Keratinocyte (primary cell): Measurements from ENCODE around the gene ANAPC2. TPM values are rescaled to one million over a fixed set of nuclear protein-coding genes. Genes with fewer than 3 reads are reported as not detected.

ENCODE experiments used
- DNase-seq: peaks from one replicate; pipeline ENCODE4 v3.0.0-alpha.2; 2011; ENCODE audit warnings: low read depth, missing footprints, low spot score
- FAIRE-seq: peaks from 2 replicates; lab custom pipeline; 2011; peaks lifted over from hg19 to GRCh38; lab: Jason Lieb, UNC
- H2AFZ ChIP-seq: 2 replicates; pipeline ENCODE4 v1.6.0; 2012; ENCODE audit warnings: low read length, control low read depth, inconsistent platforms; ENCODE audit not compliant: control insufficient read depth
- H3K27ac ChIP-seq: 2 replicates; pipeline ENCODE4 v1.5.1; 2011; ENCODE audit warnings: low read length; ENCODE audit not compliant: control insufficient read depth, insufficient read depth
- H3K27me3 ChIP-seq: 3 replicates; pipeline ENCODE4 v1.6.0; 2011; ENCODE audit warnings: low read length; ENCODE audit not compliant: control insufficient read depth, insufficient read depth; ENCODE audit errors: extremely low read depth
- H3K36me3 ChIP-seq, 2 experiments: 2 replicates in 1 of 2; 3 replicates in 1 of 2; pipeline ENCODE4 v1.5.1; 2011; ENCODE audit warnings: low read length in 2 of 2, mild to moderate bottlenecking in 1 of 2; ENCODE audit not compliant: control insufficient read depth in 2 of 2, insufficient read depth in 2 of 2; ENCODE audit errors: extremely low read depth in 1 of 2
- H3K4me1 ChIP-seq: 3 replicates; pipeline ENCODE4 v1.5.1; 2011; ENCODE audit warnings: low read length; ENCODE audit not compliant: control insufficient read depth, insufficient read depth; ENCODE audit errors: extremely low read depth
- H3K4me2 ChIP-seq: 3 replicates; pipeline ENCODE4 v1.6.0; 2011; ENCODE audit warnings: low read depth, low read length; ENCODE audit not compliant: control insufficient read depth, insufficient read depth; ENCODE audit errors: extremely low read depth
- H3K4me3 ChIP-seq, 3 experiments: fragments of 200-600 bp in 1 of 3; sonication (generic) in 1 of 3; 2 replicates in 2 of 3; 3 replicates in 1 of 3; pipeline ENCODE4 v1.5.1; 2011 to 2016; ENCODE audit warnings: low read length in 3 of 3, mild to moderate bottlenecking in 3 of 3, control low read depth in 2 of 3, inconsistent platforms in 1 of 3, low read depth in 1 of 3, mixed read lengths in 1 of 3, mixed run types in 1 of 3, moderate library complexity in 1 of 3; ENCODE audit not compliant: control insufficient read depth in 2 of 3, insufficient read depth in 2 of 3; ENCODE audit errors: extremely low read depth in 1 of 3
- H3K79me2 ChIP-seq: 2 replicates; pipeline ENCODE4 v1.6.0; 2012; ENCODE audit warnings: low read length; ENCODE audit not compliant: control insufficient read depth, insufficient read depth
- H3K9ac ChIP-seq: 3 replicates; pipeline ENCODE4 v1.6.0; 2011; ENCODE audit warnings: low read length; ENCODE audit not compliant: control insufficient read depth, insufficient read depth; ENCODE audit errors: extremely low read depth
- H3K9me1 ChIP-seq: 3 replicates; pipeline ENCODE4 v1.6.0; 2011; ENCODE audit warnings: low read length; ENCODE audit not compliant: control insufficient read depth, insufficient read depth; ENCODE audit errors: extremely low read depth
- H3K9me3 ChIP-seq: 2 replicates; pipeline ENCODE4 v1.5.1; 2012; ENCODE audit warnings: low read depth, low read length; ENCODE audit not compliant: control insufficient read depth
- H4K20me1 ChIP-seq: 3 replicates; pipeline ENCODE4 v1.6.0; 2011; ENCODE audit warnings: low read length; ENCODE audit not compliant: control insufficient read depth, insufficient read depth; ENCODE audit errors: extremely low read depth
- CTCF ChIP-seq, 3 experiments: IDR thresholded peaks in 1 of 3; conservative IDR thresholded peaks in 1 of 3; optimal IDR thresholded peaks in 1 of 3; 2 replicates in 2 of 3; 3 replicates in 1 of 3; pipeline versions ENCODE3 to v1.5.1; 2011; ENCODE audit warnings: low read length in 3 of 3, mild to moderate bottlenecking in 3 of 3, moderate library complexity in 2 of 3, control low read depth in 1 of 3, inconsistent platforms in 1 of 3; ENCODE audit not compliant: insufficient read depth in 2 of 3; ENCODE audit errors: extremely low read depth in 1 of 3
- EZH2 ChIP-seq: IDR thresholded peaks from one replicate; pipeline ENCODE4 v1.6.1; 2012; ENCODE audit warnings: inconsistent platforms, mild to moderate bottlenecking, low read length, moderate library complexity
- dilution Hi-C: fragments of 300-500 bp; cut with MboI; formaldehyde crosslinking; loops from one replicate; pipeline ENCODE4 v1.7.0; 2020; ENCODE audit warnings: low sequenced_read_pairs; ENCODE audit not compliant: extremely low pct_ligation_motif_present
- polyA plus RNA-seq, 5 experiments: library from polyadenylated mRNA; depleted of rRNA in 3 of 5; stranded (reverse) in 3 of 5; stranded (forward) in 1 of 5; unstranded in 1 of 5; fragments of >200 nt; gene quantifications; 1 replicate in 1 of 5; 2 replicates in 3 of 5; 3 replicates in 1 of 5; pipeline versions ENCODE4 v1.2.1 to v1.2.3, GENCODE V29; 2011 to 2012; ENCODE audit warnings: missing spikeins in 2 of 5, low read depth in 1 of 5, low replicate concordance in 1 of 5

The ANAPC2 gene
- polyA plus RNA-seq, 1 donor (not counting 4 experiments of a cell fraction or from before 2014, with no cell fraction given): 11.9 TPM

- H3K9ac ChIP-seq: no peak overlapping the region
- dilution Hi-C loops: no loop called here
- no peak overlapping the region for H3K27ac ChIP-seq
- H3K36me3 ChIP-seq: no peaks in the 10 kb centered on the region
- H4K20me1 ChIP-seq: no peaks in the 10 kb centered on the region
- no peak overlapping the region for H2AFZ ChIP-seq
- no peak for FAIRE-seq
- DNase-seq: no peak
- no peaks in the 10 kb centered on the region for H3K79me2 ChIP-seq
- TF ChIP-seq EZH2 (no peak), CTCF (optimal IDR thresholded peaks at IDR 0.05 in 1 of 3, IDR thresholded peaks at IDR 0.05 in 1 of 3, conservative IDR thresholded peaks at IDR 0.05 in 1 of 3; ENCODE audit: extremely low read depth in 1 of 3, insufficient read depth in 2 of 3, low read length in 3 of 3) (no peak)
- no peak overlapping the region for H3K4me2 ChIP-seq
- no peaks in the 10 kb centered on the region for H3K4me1 ChIP-seq
- no peaks in the 10 kb centered on the region for H3K9me3 ChIP-seq
- peaks cover 5% of the 10 kb centered on the region for H3K27me3 ChIP-seq
- no peaks in the 10 kb centered on the region for H3K9me1 ChIP-seq
- H3K4me3 ChIP-seq: no peak overlapping the region
Observed at GRCh38 chr9:137149942-137150616, 38.3 kb downstream of the ANAPC2 start.

GRCh38 chr9:137149363-137149762 lies 39.0 kb downstream of the ANAPC2 start:
- Histone ChIP-seq H3K4me3 (no peak overlapping the region), H3K27ac (no peak overlapping the region), H3K36me3 (no peaks in the 10 kb centered on the region), H3K4me1 (no peaks in the 10 kb centered on the region), H2AFZ (no peak overlapping the region), H3K79me2 (no peaks in the 10 kb centered on the region), H3K9me3 (no peaks in the 10 kb centered on the region), H3K27me3 (peaks cover 5% of the 10 kb centered on the region), H3K4me2 (no peak overlapping the region), H4K20me1 (no peaks in the 10 kb centered on the region), H3K9ac (no peak overlapping the region), H3K9me1 (no peaks in the 10 kb centered on the region)
- no peak for FAIRE-seq
- TF ChIP-seq CTCF (optimal IDR thresholded peaks at IDR 0.05 in 1 of 3, IDR thresholded peaks at IDR 0.05 in 1 of 3, conservative IDR thresholded peaks at IDR 0.05 in 1 of 3; ENCODE audit: extremely low read depth in 1 of 3, insufficient read depth in 2 of 3, low read length in 3 of 3) (no peak), EZH2 (no peak)
- dilution Hi-C loops: no loop called here
- no peak for DNase-seq
